NCI-H526 treated with DMSO at 0.1 percent for 48 hours (cell line): ENCODE data around the gene E2F1.
A peak's percentile ranks its signal among the peaks of the same experiment; 100 is the strongest.

ENCODE experiments used
- DNase-seq: peaks from one replicate; lab custom pipeline; 2025; lab: John Stamatoyannopoulos, UW

Gene E2F1

DNA sequence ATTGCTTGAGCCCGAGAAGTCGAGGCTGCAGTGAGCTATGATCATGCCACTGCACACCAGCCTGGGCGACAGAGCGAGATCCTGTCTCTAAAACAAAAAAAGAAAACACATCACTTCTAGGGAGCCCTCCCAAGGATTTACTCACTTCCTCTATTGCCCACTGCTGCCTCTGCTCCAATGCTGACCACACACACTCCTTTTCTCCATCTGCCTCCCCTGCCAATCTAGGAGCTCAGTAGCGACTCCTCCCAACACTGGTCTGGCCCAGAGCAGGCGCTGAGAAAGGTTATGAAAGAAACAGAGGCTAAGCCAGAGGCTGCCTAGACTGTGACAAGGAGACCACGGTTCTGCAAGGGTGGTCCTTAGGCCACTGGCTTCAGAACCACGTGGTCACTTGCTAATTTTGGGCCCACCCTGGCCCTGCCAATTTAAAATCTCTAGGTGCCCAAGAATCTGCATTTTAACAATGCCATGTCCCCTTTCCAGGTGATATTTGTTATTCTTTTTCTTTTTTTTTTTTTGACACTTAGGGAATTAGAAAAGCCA, 1.3 kb upstream of the E2F1 start:
- no peak for DNase-seq

DNA sequence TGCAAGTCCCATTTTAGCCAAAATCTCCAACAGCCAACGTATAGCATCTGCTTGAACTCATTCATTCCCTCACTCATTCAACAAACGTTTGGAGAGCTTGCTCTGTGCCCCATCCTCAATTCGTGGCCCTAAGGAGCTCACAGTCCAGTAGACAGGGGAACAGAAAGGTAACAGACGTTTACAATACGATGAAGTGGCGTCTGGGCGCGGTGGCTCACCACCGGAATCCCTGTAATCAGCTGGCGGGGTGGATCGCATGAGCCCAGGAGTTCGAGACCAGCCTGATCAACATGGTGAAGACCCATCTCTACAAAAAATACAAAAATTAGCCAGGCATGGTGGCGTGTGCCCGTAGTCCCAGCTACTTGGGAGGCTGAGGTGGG, 790 bp upstream of the E2F1 start:
- no peak for DNase-seq

DNA sequence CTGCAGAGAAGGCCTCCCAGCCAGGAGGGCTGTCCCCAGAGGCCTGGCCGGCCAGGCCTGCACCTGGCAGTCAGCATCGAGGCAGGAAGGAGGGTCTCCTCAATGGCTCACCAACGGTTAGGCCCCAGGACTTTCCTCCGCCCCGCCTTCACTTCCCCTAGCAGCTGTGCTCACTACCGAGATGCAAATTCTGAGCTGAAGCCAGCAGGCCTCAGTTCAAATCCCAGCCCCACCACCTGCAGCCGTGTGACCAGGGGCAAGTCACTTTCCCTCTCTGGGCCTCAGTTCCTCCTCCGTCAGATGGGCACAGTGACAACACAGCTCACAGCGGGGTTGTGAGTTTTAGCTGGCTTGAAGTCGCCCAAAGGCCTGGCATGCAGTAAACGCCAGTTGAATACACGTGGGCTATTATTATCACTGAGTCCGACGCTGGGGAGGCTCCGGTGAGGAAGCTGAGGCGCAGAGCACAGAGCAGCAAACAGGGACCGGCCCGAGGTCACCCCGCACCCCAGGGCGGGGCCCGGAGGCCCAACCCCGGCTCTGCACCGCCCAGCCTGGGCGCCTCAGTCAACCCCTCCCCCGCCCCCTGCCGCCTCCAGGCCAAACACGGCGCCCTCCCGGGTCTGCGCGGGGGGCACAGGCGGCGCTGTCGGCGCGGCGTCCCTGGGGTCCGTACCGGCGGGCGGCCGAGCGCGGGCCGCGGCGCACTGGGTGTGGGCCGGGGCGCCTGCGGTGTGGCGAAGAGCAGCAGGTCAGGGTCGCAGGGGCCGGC, 671 bp downstream of the E2F1 start:
- DNase-seq = peak; percentile 71

DNA sequence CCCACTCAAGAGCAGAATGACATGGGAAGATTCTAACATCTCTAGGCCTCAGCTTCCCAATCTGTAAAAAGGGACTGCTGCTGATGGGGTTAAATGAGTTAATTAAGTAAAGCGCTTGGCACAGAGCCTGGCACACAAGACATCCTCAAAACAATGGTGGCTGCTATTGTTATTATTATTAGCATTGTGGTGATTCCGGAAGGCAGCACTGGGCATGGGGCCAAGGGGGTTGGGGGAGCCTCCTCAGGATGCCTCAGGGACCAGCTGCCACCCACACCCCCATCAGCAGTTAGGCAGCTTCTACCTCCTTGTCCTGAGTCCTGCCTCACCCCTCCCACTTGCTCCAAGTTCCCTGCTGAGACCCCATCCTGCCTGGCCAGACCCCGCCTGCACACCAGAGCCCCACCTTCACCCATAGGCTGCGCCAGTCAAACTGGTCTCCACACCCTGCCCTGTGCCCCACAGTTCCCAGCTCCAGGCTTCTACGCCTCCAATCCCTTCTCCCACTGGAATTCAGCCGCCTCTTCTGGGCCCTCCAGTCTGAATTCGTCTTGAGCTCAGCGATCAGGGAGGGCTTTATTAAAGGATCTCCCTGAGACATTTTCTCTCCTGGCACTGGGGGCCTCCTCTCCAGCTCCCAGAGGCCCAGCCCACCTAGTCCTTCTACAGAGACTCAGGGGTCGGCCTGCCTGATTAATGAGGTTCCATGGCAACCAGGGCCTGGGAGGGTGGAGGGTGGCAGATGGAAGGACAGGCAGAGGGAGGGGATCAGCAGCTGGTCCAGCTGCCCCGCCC, 1.5 kb downstream of the E2F1 start:
- DNase-seq = no peak

DNA sequence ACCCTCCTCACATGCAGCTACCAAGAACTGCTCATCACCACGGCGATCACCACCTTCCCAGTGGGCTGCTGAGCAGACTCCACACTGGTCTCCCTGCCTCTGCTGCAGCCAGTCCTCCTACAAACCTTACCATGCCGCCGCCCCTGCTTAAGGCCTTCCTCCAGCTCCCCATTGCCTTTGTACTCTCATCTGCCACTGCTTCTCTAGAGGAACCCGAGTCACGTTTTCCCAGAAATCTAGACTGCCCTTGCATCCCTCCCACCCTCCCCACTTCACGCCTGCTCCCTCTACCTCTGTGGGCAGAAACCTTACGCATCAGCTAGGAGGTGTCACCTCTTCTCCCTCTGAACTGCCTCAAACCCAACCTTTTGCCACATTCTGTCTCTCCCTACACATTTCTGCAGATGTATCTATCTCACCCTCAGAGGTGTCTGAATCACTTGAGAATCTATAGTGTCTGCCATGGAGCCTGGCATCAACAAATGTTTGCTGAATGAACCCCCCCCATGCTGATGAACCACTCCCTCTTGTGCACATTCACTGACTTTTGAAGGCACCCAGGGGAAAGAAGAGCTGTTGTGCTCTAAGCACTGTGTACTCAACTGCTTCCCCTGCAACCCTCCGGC, 4.3 kb downstream of the E2F1 start:
- DNase-seq = no peak

DNA sequence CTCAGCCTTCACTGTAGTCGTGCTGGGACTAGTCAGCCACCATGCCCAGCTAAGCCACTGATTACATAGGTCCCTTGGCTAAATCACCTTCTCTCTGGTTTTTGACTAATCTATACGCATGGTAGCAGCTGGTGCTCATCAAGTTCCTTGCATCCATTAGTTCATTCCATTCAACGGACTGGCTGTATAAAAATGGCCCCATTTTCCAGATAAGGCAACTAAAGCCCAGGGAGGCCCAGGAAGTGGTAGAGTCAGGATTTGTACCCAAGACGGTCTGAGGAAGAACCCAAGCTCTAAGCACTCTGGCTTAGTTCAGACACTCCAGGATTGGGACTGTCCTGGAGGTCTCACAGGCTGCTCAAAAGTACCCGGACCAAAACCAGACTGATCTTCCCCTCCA, 4.9 kb downstream of the E2F1 start:
- no peak for DNase-seq

DNA sequence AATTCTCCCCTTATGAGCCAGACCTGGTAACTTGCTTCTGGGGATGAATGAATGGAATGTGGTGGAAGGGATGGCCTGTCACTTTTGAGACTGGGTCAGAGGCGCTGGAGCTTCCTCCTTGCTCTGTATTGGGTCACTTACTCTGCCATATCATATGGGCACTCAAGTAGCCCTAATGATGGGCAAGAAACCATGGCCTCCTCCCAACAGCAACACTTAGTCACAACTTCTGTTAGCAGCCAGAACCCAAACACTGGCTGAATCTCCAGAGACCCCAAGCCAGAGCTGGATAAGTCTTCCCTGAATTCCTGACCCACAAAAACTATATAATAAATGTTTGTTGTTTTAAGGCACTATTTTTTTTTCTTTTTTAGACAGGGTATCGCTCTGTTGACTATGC, 5.5 kb downstream of the E2F1 start:
- no peak for DNase-seq

DNA sequence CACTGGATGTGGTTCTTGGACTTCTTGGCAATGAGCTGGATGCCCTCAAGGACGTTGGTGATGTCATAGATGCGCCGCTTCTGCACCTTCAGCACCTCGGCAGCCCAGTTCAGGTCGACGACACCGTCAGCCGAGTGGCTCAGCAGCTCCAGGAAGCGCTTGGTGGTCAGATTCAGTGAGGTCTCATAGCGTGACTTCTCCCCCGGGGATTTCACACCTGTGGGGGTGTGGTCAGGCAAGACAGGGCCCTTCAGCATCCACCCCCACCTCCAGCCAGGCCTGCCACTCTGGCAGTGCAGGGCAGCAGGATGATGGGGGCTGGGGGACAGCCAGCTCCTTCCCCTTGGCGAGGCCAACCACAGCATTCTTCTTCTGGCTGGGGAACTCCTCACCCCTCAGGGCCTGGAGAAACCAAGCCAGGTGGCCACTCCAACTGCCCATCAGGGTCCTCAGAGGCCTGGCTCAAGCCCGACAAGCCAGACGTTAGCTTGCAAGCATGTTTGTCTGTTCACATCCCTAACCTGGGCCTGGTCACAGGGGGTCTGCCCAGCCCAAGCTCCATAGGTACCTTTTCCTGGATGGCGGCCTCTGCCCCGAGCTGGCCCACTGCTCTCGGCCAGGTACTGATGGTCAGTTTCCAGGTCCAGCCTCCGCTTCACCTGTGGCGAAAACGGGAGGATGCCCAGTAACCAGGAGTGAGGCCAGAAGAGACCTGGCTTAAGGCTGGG, 6.3 kb downstream of the E2F1 start:
- no peak for DNase-seq

DNA sequence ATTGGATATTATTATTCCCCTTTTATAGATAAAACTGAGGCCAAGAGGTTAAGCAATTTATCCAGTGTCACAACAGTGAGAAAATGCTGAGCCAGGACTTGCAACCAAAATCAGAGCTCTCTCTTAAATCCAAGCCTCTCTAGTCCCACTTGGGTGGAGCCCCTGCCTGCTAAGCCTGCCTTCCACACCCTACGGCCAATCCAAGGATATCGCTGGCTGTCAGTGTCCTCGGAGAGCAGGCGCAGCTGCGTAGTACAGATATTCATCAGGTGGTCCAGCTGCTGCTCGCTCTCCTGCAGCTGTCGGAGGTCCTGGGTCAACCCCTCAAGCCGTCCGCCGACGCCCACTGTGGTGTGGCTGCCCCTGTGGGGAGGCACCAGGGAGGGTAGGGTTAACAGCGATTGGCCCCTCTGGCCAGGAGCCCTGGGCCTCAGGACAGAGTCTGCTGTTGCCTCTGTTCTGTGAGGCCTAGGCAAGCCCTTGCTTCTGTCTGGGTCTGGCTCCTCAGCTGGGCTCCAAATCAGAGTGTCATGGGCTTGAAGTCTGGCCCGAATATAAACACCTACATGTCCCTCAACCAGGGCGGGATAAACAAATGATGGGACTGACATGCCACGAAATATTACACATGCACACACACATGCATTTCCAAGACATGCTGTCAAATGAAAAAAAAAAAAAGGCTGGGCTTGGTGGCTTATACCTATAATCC, 8.0 kb downstream of the E2F1 start:
- DNase-seq = no peak

DNA sequence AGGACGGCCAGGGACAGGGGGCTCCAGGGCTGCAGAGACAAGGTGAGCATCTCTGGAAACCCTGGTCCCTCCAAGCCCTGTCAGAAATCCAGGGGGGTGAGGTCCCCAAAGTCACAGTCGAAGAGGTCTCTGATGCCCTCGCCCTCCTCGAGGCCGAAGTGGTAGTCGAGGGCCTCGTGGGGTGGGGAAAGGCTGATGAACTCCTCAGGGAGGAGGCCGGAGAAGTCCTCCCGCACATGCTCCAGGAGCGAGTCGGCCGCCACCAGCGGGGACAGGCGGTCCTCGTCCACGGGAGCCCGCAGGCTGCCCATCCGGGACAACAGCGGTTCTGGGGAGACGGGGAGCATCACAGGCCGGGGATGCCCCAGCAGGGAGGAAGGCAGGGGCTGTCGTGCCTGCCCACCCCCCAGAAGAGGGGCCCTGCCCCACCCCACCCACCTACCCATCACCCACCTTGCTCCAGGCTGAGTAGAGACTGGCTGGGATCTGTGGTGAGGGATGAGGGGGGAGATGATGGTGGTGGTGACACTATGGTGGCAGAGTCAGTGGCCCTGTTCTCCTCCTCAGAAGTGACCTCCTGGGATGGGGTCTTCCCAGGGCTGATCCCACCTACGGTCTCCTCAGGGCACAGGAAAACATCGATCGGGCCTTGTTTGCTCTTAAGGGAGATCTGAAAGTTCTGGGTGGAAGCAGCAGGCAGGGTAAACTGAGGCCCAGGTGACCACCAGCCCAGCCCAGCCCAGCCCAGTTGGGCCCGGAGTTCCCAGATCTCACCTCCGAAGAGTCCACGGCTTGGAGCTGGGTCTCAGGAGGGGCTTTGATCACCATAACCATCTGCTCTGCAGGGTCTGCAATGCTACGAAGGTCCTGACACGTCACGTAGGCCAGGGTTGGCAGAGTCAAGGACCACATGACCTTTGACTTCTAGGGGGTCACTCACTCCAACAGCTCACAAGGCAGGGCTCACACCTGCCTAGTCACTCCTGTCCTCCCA, 9.2 kb downstream of the E2F1 start:
- no peak for DNase-seq

DNA sequence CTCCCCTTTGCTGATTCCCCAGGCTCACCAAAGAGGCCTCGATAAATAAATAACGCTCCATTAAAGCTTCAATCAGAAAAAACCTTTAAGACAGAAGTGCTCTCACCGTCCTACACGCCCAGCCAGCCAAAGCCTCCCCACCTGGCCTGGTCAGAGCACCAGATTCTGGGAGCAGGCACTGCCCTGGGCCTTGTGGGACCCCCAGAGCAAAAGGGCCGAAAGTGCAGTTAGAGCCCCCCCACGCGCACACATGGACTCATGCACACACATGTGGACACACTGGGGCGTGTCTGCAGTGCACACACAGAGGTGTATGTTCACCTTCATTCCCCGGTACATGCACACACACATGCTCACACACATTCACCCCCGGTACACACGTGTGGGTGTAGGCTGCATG, 10.1 kb downstream of the E2F1 start:
- DNase-seq = no peak

DNA sequence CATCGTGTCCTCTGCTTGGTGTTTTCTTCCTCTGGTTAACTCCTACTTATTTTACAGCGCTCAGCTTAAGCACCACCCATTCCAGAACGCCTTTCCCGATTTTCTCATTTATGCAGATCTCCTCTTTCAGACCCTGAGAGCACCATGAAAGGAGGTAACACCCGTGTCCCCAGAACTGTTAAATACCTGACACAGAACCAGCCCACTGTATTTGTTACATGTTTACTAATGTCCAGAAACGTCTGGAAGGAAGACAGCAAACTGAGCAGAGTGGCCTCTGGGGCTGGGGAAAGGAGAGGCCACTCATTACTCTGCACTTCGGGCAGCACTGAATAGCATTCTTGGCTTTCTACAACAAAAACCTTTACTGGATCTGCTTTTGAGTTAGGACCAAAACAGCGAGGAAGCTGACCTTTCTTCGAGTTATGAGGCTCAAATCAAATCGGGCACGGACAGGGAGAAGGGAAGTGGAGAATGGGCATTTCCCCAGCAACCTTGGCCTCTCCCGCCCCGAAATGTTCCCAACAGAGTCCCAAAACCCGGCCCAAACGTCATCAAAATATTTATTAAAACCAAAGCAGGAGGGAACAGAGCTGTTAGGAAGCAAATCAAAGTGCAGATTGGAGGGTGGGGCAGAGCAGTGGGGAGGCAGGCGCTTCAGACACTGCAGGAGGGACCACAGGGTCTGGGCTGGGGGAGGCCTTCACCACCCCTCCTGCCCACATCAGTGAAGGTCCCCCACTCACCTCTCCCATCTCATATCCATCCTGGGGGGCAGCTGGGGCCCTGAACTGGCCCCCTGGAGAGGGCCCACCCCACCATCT, 10.8 kb downstream of the E2F1 start:
- no peak for DNase-seq

DNA sequence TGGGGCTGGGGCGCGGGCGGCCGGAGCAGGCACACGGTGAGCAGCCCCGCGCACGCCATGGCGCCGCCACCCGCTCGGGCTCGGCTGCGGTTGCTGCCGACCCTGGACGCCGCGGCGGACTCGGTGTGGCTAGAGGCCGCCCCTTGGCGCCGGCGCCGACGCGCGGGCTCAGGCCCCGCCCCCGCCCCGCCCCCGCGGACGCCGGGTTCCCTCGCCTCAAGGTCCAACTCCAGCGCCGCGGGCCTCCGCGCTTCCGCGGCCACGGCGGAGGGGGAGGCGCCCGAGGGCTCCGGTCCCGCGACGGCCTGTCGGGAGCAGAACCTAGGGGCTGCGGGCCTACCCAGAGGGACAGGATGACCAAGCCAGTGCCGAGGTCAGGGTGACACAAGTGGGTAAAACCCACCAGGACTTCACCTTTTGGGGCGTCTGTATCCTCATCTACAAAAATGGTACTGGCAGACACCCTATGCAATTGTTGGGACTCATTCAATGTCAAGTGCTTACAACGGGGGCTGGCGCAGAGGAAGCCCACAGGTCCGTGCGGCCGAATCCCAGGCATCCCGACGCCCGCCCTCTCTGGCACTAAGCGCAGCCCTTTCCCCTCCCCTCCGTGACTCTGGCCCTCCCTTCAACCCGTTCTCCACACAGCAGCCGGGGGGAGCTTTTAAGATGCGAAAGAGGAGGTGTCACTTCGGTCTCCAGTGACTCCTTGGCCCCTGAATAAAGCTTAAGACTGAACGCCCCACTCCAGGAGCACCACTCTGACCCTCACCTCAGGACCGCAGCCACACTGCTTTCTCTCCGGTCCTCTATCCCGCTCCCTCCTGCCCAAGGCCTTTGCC, 11.7 kb downstream of the E2F1 start, which contains the start of gene NECAB3:
NECAB3 (minus strand) TSS at position 135 of the 842 bp plus-strand sequence; CDS start at position 59, 76 bp downstream.
- peak; percentile 68 for DNase-seq

DNA sequence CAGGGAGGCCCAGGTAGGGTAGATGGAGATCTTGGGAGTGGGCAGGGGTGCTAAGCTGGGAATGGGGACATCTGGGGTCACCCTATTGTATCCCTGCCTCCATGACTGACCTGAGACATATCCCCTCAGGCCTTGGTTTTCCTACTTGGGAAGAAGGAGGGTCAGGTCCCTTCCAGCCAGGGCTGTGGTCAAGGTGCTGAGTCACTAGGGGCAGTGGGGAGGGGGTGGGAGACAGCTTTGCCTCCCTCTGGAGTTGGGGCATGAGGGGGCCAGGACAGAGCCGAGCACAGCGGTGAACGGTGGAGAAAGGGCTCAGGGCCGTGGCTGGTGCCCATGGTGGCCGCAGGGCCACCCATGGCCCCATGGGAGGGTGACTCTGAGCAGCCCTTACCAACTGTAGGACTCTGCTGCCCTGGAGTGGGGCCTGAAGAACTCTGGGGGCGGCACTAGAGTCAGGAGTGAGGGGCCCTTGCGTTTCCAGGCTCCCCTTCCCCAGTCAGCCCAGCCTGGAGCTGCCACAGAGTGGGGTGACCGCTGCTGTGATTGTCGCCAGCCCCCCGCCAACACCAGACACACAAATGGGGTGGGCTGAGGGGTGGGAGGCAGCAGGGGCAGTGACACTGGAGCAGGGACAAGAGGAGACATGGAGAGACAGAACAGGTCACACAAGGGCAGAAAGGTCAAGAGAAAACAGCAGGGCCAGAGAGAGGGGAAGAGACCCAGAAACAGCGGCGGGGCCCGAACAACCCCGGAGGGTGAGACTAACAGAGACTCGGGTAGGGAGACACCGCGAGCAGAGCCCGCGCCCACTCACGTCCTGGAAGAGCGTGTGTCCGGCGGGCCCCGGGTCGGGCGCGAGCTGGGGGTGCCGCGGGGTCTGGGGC, 12.5 kb downstream of the E2F1 start:
- DNase-seq = peak; percentile 56

DNA sequence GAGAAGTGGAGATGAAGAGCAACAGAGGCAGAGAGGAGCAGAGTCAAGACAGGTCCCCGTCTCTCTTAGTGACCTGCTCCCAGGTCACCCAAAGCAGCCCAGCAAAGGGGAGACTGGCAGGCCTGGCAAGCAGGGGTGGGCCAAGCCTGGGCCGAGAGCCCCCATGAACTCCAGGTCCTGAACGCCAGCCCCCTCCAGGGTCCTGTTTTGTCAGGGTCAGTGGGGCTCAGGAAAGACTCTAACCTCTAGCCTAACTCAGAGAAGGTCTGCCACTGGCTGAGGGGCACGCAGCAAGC, 13.1 kb downstream of the E2F1 start:
- DNase-seq = no peak

DNA sequence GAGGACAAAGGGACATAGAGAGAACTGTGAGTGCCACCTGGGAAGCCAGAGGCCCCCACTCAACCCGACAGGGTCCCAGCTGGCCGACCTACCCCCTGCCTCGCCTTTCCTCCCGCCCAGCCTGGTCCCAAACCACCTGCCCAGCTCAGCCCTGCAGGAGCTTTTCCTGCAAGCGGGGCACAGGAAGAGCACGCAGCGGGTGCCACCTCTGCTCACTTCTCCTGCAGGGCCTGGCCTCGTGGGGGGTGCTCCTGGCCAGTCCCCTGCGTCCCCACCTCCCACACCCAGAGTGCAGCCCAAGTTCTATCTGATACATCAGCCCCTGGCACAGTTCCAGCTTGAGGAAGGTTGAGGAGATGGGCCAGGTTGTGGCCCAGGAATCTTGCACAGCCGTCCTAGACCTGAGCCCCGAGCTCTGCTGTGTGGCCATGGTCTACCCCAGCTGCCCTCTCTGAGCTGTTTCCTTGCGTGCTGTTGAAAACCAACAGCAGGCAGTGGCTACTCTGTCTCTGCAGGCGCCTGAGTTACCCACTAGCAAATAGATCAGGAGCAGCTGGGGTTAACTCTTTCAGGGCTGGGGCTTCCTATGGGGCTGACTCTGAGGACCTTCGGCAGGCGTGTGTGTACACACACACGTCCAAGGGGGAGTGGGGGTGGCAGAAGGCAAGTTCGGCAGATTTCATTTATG, 13.6 kb downstream of the E2F1 start:
- no peak for DNase-seq
